ENCODE data around the gene OR6K3.

DNA sequence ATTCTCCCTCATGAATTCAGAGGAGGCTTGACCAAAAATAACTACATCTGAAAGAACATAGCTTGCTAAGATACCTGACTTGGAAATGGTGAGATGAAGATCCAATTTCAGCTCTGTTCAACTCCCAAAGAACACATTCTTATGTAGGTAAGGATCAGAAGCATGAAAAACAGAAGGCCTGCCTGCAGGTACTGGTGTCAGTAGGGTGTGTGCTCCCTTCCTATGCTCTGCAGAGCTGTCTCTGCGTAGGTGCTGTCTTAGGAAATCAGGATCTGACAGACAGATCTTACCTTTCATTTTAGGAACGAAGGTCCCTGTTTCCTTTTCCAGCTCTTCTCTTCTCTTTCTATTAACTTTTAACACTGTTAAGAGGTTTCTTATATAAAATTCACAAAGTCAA, 14.4 kb downstream of the OR6K3 start:
- no peak for TF ChIP-seq POLR2A (IDR thresholded peaks at IDR 0.05)
- TF ChIP-seq, protein P1, sequence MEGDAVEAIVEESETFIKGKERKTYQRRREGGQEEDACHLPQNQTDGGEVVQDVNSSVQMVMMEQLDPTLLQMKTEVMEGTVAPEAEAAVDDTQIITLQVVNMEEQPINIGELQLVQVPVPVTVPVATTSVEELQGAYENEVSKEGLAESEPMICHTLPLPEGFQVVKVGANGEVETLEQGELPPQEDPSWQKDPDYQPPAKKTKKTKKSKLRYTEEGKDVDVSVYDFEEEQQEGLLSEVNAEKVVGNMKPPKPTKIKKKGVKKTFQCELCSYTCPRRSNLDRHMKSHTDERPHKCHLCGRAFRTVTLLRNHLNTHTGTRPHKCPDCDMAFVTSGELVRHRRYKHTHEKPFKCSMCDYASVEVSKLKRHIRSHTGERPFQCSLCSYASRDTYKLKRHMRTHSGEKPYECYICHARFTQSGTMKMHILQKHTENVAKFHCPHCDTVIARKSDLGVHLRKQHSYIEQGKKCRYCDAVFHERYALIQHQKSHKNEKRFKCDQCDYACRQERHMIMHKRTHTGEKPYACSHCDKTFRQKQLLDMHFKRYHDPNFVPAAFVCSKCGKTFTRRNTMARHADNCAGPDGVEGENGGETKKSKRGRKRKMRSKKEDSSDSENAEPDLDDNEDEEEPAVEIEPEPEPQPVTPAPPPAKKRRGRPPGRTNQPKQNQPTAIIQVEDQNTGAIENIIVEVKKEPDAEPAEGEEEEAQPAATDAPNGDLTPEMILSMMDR (IDR thresholded peaks at IDR 0.05 in 8 of 11, conservative IDR thresholded peaks at IDR 0.05 in 3 of 11) = no peak
